T-helper 22 cell (primary cell): ENCODE data around the gene MS4A8.
"Not testable (repeated sequence)": the region's sequence is repeated elsewhere in the genome, so short reads cannot be mapped to it uniquely, and the experiment has no call there.

Experiments used
- DNase-seq: peaks from one replicate; pipeline ENCODE4 v3.0.0-alpha.2; 2020; ENCODE audit warnings: low read depth

The MS4A8 gene, protein sequence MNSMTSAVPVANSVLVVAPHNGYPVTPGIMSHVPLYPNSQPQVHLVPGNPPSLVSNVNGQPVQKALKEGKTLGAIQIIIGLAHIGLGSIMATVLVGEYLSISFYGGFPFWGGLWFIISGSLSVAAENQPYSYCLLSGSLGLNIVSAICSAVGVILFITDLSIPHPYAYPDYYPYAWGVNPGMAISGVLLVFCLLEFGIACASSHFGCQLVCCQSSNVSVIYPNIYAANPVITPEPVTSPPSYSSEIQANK

DNA sequence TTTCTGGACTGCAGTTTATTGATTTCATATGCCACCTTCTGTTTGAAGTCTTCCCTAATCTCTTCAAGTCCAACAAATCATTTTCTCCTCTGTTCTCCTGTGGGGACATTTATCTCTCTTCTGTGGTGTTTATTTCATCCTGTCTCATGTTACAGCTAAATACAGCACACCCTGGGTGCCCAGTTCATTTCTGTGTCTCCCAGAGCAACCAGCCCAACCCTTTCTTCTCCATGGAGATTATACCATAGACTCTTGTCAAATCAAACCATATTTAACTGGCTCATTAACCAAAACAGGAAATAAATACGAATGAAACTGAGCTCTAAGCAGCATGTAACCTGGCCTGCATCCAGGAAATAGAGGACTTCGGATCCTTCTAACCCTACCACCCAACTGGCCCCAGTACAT, at the start of gene MS4A8:
TSS of gene MS4A8 (plus strand) at position 329 of the 408 bp plus-strand sequence. CDS start 1,249 bp downstream, outside the sequence.
- no peak for DNase-seq

DNA sequence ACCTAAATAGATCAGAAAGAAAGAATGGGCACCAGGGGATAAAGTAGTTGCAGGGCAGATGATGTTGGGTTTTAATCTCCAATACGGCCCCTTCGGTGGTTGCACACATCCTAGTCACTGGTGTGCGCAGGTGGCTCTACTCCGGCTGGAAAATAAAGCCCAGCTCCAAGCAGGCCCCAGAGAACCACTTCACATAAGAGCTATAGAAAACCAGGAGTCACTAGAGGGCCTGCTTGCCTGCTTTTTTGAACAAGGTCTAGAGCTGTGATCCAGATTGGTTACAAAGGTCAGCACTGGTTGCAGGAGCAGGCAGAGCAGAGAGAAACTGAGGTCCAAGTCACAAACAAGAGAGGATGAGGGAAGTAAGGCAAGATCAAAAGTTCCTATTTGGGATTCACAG, 41.5 kb upstream of the MS4A8 start:
- DNase-seq = no peak

DNA sequence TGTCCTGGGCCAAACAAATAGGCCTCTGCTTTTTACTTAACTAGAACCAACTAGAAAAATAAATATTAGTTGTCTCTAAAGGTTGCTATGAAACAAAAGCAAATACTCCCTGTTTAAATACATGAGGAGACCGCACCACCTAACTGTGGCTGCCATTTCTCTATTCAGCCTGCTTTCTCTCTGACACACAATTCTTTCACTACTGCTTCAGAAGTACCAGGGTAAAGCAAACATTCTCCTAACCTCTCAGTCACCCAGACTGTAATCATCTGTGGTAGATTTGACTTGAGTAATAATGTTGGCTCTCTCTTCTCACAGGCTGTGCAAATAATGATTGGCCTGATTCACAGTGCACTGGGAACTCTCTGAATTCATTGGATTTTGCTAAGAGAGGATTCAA, 41.0 kb upstream of the MS4A8 start:
- no peak for DNase-seq

DNA sequence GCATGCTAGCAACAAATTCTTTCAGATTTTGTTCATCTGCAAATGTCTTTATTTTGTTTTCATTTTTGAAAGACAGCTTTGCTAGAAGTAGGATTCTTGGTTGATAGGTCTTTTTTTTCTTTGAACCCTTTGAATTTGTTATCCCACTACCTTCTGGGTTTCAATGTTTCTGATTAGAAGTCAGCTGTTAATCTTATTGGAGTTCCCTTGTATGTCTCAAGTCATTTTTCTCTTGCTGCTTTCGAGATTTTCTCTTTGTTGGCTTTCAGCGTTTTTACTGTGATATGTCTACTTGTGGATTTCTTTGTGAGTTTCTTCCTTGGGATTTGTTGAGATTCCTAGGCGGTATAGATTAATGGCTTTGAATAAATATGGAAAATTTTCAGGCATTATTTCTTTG, 27.2 kb upstream of the MS4A8 start:
- DNase-seq = no peak

DNA sequence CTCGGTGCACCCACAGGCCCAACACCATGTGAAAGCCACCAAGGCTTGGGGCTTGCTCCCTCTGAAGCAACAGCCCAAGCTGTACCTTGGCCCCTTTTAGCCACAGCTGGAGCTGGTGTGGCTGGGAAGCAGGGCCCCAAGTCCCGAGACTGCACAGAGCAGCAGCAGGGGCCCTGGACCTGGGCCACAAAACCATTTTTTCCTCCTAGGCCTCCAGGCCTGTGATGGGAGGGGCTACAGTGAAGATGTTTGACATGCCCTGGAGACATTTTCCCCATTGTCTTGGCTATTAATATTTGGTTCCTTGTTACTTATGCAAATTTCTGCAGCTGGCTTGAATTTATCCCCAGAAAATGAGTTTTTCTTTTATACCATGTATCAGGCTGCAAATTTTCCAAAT, 21.2 kb upstream of the MS4A8 start:
- not testable (repeated sequence) for DNase-seq

DNA sequence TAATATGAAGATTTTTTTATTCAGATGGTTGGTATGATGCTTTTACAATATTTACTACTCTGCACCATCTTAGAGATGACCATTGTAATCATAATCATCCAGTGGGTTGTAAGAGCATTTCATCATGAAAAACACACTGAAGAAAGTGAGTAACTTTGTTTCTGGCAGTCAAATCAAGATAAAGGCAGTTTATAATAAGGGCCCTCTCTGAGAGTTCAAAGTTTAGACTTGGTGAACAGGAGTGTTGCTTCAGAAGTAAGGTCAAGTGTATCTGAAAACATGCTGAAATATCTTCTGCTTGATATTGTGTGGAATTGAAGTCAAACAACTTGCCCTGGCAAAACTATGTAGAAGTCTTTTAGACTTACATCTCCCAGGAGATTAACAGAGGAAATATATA, 19.5 kb upstream of the MS4A8 start:
- no peak for DNase-seq

DNA sequence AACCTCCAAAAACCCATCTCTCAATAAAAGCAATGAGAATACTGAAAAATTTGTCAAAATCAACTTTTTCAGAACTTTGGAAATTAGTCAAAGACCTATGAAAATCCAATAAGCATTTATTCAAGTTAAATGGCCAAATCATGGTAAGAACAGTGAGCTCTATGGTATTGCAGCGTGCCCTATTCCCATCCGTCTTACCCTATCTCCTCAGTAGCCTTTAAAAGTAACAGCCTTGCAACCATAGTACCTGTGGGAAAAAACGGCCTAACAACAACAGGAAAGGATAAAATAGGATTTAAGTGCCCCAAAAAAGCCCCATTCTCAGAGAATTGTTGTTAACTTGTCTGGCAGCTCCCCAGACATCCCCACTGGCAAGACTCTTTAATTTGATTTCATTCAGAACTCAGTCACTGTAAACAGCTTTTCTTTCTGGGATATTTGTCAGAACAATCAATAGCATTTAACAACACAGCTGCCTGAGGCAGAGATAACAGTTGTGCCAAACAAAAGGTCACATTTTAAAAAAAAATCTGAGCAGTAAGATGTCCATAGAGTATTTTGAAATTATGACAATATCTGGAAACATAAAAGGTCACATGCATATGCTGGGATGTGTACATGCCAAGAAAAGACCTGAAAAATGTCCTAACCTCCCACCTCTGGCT, 18.8 kb upstream of the MS4A8 start:
- DNase-seq = no peak

DNA sequence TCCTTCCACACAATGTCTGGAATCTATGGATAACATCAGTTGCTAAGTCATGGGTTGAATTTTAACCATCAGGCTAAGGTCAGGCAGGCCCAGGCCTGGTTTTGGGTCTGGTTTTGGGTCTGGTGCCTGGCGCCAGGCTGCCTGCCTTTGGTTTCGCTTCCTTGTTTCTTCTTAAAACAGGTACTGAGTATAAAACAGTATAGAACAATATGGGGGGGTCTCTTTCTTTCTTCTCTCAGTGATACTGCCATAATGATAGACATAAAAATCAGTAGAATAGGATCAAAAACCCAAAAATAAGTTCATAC, 14.9 kb upstream of the MS4A8 start:
- DNase-seq = not testable (repeated sequence)

DNA sequence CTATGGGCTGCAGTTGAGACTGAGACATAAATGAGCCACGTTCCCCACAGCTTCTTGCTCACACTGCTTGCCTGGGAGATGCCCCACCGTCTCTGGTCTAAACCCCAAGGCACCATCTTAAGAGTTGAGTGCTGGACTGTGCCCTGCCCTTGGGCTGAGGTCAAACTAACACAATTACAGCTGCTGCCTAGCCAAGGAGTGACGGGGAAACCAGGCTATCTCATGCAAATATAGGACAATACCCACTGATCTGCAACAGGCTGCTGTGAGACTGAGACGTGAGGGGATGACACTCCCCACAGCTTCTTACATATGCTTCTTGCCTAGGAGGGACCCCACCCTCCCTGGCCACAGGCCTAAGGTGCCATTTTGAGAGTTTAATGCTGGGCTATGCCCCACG, 7.8 kb upstream of the MS4A8 start:
- no peak for DNase-seq

DNA sequence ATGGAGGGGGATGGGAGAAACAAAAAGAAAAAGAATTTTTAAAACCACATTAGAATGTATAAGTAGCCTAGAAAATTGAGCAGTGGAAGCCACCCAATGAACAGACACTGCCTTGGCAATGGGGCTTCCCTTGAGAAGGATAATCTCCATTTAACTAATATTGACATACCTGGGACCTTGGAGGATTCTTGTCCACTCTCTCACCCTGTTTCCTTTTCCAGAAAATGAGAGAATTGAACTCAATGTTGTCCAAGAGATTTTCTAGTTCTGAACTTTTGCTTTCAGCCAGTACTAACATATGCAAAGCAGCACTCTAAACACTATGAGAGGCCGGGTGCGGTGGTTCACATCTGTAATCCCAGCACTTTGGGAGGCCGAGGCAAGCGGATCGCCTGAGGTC, 524 bp downstream of the MS4A8 start:
- DNase-seq = no peak

DNA sequence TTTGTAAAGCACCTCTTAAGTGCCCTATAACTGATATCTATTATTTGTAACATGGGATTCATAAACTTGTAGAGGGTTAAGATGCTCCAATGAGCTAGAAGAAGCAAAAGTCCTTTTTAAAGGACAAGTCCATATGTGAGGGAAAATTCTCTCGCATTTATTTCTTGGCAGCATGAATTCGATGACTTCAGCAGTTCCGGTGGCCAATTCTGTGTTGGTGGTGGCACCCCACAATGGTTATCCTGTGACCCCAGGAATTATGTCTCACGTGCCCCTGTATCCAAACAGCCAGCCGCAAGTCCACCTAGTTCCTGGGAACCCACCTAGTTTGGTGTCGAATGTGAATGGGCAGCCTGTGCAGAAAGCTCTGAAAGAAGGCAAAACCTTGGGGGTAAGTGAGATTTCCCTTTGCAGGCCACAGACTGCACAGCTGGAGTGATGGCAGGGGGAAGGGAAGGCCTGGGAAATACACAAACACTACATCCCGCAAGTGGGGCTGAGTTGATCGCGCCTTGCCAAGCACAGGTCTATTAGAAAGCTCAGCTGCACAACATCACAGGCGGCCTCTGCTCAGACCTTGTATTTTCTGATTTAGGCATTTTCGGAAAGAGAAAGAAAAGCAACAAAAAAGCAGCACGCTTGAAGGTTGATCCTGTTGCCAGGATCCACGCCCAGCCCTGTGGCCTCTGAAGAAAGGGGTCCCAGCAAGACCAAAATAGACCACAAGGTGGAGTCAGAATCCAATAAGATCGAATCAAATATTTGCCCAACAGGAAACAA, 1.5 kb downstream of the MS4A8 start:
- no peak for DNase-seq

DNA sequence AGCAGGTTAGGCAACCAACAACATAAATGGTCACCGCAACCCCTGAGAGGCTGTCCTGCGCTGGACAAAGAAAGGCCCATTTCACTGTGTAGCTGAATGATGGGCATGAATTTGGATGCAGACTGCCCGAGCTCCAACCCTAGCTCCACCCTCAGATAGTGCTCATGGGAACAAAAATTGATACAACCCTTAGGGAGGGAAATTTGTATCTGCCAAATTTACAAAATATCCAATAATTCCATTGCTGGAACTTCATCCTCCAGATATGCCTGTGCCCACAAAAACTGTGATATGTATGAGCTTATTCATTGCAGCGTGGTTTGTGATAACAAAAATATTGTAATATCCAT, 2.0 kb downstream of the MS4A8 start:
- no peak for DNase-seq

DNA sequence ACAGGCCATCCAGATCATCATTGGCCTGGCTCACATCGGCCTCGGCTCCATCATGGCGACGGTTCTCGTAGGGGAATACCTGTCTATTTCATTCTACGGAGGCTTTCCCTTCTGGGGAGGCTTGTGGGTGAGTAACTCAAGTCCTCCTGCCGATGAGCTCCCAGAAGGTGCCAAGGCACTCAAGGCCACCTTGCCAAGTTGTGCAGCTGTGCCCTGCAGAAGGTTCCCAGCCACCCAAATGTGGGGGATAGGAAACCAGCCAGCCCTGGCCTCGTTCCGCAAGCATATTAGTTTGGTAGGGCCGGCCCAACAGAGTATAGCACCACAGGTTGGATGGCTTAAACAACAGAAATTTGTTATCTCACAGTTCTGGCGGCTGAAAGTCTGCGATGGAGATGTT, 4.0 kb downstream of the MS4A8 start:
- no peak for DNase-seq

DNA sequence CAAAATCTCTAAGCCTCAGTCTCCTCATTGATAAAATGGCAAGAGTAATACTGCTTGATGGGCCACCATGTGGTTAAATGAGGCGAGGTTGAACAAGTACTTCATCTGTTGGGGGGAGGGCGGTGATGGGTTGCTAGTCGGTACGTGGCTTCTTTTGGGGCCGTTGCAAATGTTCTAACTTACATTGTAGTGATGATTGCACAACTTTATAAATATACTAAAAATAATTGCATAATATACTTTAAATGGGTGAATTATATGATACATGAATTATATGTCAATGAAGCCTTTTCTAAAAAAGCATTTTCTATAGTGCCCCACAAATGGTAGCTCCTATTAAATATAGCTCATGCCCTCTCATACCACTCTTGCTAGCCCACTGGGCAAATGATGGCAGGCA, 6.5 kb downstream of the MS4A8 start:
- no peak for DNase-seq

DNA sequence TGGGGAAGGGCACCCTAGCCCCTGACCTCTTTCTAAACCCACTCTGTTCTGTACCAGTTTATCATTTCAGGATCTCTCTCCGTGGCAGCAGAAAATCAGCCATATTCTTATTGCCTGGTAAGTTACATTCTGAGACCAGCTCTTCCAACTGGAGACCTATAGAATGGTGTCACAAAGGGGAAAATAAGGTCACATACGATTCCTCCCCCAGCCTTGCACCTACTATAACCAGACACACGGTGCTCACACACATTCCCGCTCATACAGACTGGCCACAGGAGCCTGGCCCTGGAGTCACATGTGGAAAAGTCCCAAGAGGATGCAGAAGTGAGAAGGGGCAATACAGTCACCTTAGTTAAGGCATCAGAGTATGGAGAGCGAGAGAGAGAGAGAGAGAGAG, 7.5 kb downstream of the MS4A8 start:
- DNase-seq = no peak

DNA sequence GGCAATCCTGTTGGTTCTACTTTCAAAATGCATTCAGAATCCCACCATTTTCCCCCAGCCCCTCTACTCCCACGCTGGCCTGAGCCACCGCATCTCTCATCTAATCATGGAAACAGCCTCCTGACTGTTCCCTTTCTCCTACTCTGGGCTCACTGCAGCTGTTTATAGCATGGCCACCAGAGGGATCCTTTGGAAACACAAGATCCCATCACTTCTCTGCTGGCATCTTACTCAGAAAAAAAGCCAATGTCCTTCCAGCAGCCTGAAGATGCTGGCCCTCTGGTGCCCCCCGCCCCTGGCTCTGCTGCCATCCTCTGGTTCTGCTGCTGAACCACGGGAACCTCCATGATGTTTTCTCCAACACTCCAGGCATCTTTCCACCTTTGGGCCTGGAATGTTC, 11.1 kb downstream of the MS4A8 start:
- no peak for DNase-seq

DNA sequence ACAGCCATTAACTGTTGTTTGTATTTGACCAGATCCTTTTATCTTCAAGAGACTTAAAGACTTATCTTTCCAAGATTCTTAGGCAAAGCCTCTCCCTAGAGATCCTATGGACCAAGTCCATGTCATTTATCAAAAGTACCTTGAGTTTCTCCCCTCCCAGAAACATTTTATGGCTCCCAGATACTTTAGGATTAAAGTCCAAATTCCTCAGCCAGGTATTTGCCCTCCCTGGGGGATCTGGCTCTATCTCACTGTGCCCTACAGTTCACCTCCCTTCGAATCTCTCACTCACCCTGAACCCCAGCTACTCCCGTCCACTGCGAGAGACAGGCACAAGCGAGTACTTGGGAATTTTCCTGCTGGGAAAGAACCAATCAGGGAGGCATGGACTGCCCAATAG, 11.9 kb downstream of the MS4A8 start:
- no peak for DNase-seq

DNA sequence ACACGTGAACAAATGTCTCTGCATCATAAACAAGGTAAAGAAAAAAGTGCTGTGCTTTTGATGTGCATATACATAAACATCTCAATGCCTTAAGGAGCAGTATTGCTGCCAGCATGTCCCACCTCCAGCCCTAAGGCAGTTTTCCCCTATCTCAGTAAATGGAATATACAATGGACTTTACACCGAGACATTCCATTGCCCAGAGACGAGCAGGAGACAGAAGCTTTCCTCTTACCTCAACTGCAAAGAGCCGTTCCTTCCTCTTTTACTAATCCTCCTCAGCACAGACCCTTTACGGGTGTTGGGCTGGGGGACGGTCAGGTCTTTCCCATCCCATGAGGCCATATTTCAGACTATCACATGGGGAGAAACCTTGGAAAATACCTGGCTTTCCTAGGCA, 14.0 kb downstream of the MS4A8 start:
- DNase-seq = not testable (repeated sequence)

DNA sequence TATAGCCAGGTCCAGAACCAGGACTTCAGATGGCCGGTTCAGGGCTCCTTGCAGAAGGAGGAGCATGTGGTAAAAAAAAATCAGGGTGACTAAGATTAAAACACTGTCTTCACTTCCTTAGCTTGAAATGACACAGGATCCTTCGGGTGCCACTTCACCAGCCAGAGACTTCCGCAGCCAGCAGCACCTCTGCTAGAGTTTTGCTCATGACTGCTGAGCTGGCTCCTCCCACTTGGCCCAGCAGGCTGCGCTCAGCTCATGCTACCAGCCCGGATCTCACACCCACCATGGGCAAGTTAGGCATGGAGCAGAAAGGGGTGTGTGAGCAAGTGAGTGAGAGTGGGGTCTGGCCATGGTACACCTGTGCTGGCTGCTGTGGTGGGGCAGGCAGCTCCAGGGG, 18.5 kb downstream of the MS4A8 start:
- DNase-seq = no peak

DNA sequence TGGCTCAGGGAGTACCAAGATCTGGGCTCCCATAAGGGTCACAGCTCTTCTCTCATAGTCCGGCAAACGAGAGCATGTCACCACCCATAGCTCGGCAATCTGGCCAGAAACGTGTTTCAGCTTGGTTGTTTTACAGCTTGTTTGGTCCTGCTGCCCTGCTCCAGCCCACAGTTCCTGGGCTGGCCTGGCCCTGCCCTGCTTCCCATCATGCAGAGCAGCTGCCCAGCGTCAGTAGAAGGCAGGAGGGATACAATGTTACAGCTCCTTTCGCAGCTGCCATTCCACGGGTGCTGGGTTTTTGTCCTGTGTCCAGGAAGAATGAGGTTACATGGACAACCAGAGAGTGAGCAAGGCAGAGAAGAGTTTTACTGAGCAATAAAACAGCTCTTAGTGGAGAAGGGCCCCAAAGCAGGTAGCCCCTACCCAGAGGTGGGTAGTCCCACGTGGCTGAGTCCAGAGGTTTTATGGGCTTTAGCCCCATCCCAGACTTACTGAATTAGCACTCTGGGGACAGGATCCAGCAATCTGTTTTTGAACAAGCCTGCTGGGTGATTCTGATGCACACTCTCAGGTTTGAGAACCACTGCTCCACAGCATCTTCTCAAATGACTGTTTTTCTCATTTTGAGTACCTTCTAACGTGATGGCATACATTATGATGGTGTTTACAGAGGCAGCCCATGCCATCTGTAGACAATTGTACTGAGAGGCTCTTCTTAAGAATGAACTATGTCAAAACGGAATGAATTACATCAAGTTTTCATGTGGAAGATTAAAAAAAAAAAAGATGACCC, 19.3 kb downstream of the MS4A8 start:
- DNase-seq = no peak

DNA sequence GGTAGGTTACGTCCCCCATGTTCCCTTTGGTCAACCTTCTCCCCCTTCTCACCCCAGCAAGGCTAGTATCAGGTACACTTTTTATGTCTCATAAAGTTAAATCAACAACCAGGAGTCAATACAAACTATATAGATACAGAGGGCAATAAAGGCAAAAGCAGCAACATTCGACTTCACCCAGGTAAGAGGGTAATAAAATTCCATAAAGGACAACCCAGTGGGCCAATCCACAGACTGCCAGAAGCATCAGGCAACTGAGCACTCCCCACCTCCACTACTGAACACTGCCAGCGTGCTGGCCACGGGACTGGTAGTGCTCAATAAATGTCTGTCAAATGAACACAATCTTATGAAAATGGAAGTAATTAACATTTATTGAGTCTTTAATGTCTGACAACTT, 20.0 kb downstream of the MS4A8 start:
- no peak for DNase-seq

DNA sequence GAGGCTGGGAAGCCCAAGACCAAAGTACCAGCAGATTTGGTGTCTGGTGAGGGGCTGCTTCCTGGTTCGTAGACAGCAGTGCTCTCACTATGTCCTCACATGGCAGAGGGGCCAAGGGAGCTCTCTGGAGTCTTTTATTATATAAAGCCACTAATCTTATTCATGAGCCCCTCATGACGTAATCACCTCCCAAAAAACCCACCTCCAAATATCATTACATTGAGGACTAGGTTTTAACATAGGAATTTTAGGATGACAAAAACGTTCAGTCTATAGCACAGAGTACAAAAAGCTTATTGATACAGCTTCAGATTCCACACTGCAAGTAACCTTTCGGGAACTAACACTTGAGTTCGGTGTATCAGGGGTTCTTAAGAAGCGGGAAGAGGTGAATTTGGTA, 21.0 kb downstream of the MS4A8 start:
- DNase-seq = no peak

DNA sequence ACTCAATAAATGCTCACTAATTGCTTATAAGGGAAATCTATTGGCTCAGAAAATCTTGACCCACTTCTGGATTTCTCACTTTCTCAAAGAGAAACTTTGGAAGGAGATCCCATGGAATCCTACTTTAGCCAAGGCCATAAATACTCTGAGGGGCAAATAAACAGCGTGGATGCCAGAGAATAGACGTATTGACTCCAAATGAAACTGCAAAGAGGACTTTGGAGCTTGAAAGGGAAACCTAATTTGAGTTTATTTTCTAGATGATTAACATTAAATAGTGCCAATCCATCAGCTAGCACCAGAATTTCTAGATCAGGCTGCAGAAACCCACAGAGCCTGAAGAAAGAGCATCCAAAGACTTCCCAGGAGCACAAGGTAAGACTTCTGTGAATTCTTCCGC, 25.0 kb downstream of the MS4A8 start, which contains the start of gene MS4A18:
TSS of gene MS4A18 (plus strand) at position 301 of the 400 bp plus-strand sequence.
- DNase-seq = no peak
